Measurements from ENCODE around the gene ABCA3.
"Not testable (repeated sequence)": the region's sequence is repeated elsewhere in the genome, so short reads cannot be mapped to it uniquely, and the experiment has no call there.

Gene ABCA3

DNA sequence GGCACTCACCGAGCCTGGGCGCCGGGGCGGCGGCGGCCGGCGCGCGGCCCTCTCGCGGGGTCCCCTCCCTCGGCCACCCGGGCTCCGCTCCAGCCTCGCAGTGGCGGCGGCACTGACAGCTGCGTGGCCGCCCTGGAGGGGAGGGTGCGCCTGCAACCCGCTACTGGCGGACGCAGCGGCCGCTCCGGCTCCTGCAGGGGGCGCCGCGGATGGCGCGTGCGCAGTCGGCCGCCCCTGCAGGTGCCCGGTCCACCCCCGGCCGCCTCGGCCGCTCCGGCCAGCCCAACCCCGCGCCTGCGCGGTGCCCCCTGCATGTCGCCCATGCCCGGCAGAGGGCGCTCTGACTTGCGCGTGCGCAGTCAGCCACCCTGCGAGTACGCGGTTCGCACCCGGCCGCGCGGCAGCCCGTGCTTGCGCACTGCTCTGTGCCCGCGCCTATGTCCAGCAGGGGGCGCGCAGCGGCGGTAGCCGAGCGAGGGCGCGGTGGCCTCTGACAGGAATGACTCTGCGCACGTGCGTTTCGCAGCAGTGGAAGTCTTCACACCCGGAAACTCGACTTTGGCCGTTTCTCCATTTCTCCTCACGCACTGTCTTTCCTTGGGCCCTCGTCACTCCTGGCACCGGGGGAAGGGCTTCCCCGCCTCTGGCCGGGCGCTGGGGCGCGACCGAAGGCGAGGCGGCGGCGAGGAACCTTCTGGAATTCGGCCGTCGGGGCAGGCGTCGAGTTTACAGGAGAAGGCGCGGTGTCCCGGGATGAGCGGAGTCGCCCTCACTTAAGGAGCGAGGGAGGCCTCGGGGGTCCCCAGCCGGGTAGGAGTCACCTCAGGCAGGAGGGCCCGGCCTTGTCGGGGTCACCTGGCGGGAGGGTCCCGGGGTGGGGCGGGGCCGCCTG is at the start of gene ABCA3:
ABCA3 (minus strand) TSS at position 165 of the 892 bp plus-strand sequence. CDS start 14,262 bp downstream, outside the sequence.
- DNase-seq: peak; percentile 60

DNA sequence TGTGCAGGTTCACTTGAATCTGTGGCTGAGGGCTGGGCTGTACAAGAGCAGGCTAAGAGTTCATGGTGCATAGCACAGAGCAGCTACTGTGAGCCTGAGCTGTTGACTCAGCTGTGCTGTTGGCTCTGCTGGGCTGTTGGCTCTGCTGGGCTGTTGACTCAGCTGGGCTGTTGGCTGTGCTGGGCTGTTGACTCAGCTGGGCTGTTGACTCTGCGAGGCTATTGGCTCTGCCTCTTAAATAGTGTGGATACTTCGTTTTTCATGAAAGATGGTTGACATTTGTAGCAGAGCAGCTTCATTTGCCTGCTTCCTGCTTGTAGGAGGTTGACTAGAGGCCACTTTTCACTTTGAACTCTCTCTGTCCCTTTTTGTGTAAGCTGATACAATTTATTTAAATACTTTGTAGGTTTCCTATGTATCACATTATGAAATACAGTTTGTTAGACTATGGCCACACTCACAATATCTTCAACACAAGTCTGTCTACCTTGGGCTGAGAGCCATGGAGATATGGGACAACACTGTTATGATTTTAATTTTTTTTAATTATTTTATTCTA is 48.4 kb upstream of the ABCA3 start:
- no peak for DNase-seq

DNA sequence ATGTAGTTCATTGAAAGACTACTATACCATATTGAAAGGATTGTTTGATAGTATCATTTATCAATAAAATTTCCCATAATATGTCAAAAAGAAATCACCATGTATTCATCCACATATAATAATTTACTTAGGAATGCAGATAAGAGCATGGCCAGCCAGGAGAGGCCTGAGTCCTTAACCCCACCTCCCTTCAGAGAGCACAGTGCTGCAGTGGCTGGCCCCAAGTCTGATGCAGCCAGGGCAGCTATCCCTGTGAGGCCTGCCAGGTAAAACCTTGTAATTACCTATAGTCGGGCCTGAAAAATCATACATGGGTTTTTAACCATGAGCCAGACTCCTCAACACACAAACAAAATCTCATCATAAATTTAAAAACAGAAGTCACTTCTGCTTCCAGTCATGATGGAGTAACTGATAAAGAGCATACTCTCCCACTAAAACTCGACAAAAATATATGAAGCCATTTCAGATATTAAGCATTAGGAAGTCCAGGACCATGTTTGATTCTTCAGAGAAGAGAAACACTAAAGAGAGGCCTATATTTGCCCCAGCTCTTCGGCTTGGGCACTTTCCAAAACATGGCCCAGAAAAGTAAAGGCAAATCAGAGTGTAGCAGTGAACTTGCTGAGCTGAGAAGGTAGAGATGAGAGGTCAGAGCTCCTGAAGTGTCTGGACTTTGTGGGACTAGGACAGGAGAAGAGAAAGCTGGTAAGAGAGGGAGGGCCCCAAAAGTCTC is 47.8 kb upstream of the ABCA3 start:
- no peak for DNase-seq

DNA sequence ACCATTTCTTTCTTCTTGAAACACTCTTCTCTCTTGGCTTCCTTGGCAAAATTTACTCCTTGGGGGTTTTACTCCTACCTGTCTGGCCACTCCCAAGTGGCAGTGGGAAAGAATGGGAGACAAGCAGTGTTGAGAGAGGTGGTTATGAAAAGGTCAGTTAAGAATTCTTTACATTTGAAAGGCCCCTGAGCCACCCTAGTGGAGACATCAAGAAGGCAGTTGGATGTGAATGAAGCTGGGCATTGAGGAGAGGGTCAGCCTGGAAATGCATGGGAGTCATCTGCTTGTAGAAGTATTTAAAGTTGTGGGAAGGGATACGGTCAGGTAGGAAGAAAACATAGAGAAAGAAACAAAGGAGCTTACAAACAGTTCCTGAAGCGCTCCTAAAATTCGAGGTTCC is 46.5 kb upstream of the ABCA3 start:
- DNase-seq: no peak

DNA sequence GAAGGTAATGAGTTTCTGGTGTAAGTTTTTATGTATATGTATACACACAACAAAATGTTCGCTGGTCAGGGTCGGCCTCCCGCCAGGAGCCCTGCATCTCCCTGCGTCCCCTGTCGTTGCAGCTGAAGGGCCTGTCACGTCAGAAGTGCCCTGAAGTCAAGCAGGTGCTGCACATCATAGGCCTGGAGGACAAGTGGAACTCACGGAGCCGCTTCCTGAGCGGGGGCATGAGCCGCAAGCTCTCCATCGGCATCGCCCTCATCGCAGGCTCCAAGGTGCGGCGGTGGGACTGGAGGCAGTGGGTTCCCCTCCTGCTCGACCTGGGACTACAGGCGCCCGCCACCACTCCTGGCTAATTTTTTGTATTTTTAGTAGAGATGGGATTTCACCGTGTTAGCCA is 45.5 kb upstream of the ABCA3 start:
- DNase-seq: not testable (repeated sequence)

DNA sequence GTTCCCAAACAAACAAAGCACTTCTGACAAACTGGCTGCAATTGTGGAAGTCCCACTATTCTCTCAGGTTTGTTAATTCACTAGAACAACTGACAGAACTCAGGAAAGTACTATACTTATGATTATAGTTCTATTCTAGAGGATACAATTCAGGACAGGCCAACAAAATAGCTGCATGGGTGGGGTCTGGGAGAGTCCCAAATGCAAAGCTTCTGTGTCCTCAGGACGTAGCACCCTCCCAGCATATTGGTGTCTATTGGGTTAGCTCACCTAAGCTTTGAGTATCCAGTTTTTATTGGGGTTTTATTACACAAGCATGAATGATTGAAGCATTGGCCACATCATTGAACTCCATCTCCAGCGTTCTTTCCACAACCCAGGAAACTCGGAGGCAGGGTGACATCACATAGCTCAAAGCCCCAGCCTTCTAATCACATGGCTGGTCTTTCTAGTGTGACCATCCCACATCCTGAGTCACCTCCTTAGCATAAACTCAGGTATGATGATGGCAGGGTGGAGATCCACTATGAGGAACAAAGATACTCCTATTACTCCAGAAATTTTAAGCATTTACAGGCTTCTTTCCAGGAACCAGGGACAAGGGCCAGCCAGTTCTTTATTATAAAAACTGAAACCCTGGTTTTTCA is 44.8 kb upstream of the ABCA3 start:
- no peak for DNase-seq

DNA sequence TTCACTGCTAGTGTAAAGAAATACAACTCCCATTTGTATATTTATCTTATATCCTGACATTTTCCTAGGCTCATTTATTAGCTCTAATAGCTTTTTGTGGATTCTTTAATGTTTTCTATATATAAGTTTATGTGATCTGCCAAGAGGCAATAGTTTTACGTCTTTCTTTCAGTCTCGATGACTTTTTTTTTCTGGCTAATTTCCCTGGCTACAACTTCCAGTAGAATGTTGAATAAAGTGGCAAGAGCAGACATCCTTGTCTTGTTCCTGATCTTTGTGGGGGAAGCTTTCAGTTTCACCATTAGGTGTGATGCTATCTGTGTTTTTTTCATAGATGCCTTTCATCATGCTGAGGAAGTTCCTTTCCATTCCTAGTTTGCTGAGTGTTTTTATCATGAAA is 43.9 kb upstream of the ABCA3 start:
- no peak for DNase-seq

DNA sequence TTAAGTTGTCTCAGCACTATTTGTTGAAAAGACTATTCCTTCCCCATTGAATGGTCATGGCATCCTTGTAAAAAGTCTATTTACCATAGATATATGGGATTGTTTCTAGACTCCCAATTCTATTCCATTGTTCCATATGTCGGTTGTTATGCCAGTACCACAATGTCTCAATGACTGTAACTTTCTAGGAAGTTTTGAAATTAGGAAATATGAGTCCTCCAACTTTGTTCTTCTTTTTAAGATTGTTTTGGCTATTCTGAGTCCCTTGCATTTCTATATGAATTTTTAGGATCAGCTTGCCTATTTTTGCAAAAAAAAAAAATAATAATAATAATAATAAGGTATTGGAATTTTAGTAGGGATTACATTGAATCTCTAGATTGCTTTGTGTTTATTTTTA is 43.0 kb upstream of the ABCA3 start:
- no peak for DNase-seq

DNA sequence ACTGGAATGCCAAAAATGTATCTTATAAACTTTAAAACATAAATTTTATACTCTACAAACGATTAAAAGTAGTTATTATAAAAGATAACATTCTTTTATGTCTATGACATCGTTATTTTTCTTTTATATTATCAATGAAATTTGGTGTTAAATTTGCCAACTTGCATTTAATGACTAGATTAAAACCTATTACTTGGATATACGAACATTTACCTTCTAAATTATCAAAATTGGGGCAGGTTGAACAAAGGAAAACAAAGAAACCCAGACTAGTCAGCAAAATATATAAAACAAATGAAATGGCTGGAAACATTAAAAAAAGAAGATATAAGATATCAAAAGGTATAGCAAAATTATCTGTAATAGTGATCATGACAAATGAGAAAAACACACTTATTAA is 34.1 kb upstream of the ABCA3 start:
- no peak for DNase-seq

DNA sequence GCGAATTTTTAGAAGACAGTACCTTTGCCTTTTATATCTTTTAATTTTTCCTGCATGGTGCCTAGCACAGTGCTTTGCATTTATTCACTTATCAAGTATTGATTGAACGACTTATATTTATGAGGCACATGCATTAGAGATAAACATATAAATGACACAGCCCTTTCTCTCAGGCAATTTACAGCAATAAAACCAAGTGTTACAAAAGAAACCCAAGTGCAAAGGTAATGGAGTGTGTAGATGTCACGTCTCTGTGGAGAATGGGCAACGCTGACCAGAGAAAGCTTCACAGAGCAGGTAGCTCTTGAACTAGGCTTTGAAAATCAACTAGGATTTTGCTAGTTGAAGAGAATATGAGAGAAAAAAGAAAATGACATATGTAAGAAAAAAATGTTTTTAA is 32.6 kb upstream of the ABCA3 start:
- no peak for DNase-seq

DNA sequence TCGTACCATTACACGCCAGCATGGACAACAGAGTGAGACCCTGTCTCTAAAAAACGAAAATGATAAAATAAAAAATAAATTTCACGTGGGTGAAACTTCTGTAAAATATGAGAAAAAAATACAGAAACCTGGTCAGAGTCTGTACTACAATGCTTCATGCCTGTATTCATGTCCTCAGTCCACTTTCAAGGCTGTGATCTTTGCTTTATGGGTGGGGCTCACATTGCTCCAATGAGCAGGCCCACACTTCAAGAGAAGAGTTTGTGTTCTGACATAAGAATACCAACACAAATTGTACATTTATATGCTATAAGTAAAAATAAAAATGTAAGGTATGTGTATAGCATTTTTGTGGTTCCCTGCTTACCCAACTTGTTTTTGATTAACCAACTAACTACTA is 32.2 kb upstream of the ABCA3 start:
- DNase-seq: no peak

DNA sequence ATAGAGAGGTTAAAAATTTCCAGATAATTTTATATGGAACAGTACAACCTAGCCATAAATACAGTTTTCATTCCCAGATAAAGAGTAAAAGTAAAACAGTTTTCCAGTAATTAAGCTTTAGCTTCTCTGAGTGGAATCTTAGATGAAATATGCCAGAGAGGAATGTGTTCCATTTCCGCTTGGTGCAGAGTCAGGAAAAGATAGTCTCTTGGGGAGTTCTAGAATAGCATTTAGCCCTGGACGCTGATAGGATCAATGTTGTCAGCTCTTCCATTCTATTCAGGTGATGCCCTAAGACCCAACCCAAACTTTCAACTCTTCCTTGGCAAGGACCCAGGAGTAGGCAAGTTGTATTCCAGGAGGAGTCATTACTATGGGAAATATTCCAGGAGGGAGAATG is 30.9 kb upstream of the ABCA3 start:
- no peak for DNase-seq

DNA sequence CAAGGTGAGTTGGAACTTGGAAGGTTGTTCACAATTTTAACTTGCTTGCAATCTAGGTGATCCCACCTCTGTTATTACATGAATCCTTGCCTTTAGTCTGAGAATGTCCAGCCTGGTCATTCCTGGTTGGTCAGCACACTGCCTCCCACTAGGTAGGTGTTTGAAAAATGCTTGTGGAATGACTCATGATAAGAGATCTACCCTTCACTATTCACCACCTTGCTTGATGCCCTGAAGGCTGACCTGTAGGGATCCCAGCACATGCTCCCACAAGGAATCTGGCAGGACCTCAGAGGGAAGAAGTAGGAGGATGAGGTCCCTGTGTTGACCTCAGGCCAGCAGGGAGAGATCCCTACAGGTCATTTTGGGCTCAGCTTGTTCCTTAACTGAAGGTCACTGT is 30.2 kb upstream of the ABCA3 start:
- DNase-seq: no peak

DNA sequence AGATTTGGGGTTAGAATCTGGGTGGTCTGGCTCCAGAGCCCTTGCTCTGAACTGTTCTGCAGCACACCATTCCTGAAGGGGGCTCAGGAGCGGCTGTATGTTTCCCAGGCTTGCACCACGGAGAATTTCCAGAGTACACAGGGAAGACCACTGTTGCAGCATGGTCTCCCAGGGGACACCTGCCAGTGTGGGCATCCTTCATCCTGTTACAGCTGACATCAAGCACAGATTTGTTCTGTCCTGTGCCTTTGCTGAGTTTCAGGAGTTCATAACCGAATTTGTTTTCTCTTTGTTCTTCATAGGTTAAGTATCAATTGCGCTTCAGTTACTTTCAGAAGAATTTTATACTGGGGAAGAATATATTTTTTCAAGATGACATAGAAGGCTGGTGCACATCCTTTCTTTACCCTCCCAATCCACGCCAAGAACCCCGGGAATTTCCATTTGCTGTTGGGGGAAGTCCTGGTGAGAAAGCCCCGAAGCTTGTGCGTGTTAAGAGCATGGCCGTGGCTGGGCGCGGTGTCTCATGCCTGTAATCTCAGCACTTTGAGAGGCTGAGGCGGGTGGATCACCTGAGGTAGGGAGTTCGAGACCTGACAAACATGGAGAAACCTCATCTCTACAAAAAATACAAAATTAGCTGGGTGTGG is 26.3 kb upstream of the ABCA3 start:
- no peak for DNase-seq

DNA sequence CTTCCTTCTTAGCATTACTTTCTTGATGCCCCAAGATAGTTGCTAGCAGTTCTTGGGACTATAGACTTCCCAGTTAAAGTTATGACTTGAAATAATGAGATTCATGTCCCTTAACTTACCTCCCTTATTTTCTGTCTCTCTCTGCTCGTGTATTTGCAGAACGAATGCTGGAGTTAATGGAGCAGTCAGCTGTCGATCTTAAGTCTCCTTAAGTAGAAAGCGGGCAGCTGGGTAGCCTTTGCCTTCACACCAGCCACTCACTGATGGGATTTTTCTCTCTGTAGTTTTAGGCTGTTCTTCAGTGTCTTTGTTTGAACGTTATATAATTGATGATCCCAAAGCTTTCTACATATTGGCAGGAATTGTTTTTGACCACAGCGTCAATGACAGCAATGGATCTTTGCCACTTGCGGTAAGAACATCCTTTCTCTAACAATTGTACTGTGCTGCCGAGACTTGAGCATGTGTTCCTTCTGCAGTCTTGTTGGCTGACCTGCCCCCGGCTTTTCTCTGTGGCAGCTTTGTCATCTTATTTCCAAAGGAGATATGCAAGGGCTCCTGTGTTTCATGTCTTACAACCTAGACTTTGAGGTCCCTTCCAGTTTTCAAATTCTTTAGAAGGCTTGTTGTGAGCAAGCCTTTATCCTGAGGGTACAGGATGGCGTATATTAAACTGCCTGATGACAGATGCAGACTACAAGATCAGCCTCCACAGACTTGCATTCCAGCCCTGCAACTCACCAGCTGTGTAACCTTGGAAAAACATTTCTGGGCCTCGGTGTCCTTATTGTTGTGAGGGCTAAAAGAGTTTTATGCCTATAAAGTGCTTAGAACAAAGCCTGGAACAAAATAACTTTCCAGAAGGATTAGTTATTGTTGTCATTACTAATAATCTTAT is 25.1 kb upstream of the ABCA3 start:
- DNase-seq: no peak

DNA sequence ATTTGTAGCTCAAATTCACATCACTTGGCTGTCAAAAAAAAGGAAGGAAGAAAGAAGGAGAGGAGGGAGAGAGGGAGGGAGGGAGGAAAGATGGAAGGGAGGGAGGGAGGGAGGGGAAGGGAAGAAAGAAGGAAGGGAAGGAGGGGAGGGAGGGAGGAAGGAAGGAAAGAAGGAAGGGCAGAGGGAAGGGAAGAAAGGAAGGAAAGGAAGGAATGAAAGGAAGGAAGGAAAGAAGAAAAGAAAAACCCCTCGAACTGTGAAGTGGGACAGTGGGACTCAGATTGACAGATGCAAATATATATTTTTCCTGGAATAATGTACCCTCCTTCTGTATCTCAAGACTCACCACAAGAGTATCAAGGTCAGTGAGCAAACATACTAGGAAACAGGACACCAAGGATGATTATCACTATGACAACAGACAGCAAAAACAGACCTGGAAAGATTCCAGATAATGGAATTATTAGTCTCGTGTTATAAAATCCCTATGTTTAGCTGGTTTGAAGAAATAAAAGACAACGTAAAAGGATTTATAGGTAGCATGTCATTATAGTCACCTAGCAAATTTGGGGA is 24.2 kb upstream of the ABCA3 start:
- no peak for DNase-seq

DNA sequence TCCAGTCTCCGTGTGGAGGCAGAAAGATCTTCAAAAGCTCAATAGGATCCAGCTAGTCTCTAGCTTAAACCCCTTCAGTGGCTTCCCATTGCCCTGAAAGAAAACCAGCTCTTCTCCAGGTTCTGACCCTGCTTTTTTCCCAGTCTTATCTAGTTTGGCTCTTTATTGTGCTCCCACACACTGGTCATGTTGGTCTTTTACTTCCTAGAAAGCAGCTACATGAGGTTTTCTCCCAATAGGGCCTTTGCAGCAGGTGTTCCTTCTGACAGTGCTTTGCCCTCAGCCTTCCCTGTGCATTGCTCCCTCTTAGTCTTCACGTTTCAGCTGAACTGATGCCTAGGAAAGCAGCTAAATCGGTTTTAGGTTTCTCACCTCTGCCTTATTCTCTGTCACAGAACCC is 21.7 kb upstream of the ABCA3 start:
- DNase-seq: no peak

DNA sequence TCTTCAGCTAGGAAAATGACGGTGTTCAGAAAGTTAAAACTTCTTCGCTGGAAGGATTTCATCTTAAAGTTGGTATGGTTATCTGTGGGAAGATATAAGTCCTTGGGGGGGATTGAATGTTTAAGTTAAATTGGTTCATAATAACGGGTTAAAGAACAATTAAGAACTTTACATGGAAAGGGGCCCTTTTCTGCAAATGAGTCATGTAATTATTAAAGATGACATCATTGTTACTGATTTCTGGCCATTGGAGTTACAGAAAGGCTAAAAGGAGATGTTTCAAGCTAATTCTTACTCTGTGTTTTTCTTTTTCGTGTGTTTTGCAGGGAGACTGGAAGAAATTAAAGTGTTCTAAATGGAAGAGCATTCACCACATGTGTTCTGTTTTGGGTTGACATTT is 20.6 kb upstream of the ABCA3 start:
- no peak for DNase-seq

DNA sequence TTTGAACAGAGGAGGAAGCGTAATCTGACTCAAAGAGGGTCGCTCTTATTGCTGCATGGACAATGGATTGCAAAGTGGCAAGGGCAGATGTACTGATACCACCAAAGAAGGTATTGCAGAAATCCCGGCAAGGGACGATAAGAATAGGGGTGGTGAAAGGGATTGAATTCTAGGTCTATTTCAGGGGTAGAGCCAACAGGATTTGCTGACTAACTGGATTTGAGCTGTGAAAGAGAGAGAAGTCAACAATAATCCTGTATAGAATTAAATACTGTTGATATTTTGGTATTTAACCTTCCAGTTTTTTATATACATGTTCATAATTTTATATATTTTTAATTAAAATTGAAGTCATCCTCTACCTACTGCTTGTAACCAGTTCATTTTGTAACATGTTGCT is 19.4 kb upstream of the ABCA3 start:
- DNase-seq: no peak

DNA sequence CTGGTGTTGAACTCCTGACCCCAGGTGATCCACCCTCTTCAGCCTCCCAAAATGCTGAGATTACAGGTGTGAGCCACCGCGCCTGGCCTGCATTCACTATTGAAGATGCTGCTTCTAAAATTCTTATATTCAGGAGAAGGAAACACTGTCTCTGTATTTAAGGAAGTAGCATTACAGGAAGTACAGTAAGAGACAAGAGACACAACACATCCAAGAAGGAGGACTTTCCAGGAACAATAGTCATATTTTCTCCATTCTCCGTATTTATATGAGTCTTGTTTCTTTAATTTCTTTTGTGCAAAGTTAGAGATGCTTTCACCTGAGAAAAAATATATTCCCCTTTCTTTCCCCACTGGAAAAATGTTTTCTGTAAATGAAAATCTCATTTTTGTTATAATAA is 18.3 kb upstream of the ABCA3 start:
- no peak for DNase-seq

DNA sequence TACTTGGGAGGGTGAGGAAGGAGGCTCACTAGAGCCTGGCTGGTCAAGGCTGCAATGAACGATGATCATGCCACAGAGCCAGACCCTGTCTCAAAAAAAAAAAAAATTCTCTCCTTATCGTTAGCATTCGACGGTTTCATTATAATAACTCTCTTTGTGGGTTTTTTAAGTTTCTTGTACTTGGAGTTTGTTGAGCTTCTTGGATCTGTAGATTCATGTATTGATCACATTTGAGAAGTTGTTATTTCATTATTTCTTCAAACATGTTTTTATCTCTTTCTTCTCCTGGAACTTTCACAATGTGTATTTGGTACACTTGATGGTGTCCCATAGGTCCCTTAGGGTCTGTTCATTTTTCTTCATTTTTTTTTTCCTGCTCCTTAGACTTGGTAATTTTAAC is 16.8 kb upstream of the ABCA3 start:
- DNase-seq: no peak

DNA sequence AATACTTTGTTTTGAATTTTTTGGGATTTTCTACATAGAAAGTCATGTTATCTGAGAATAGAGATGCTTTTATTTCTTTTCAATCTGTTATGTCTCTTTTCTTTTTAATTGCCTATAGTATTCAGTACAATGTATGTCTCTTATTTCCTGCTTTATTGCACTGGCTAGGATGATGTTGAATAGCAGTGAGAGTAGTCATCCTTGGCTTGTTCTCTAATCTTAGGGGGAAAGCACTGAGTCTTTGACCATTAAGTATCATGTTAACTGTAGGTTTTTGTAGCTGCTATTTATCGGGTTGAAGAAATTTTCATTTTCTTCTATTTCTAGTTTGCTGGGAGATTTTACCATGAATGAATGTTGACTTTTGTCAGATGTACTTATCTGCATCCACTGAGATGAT is 10.0 kb upstream of the ABCA3 start:
- DNase-seq: no peak
